Erythroblast (primary cell): ENCODE results near the gene NKD2.

ENCODE experiments used
- GATA1 ChIP-seq: IDR thresholded peaks from 2 replicates; pipeline ENCODE4 v1.6.1; 2011; ENCODE audit warnings: low read depth, mild to moderate bottlenecking, control low read depth, low read length, moderate library complexity
- POLR2A ChIP-seq: IDR thresholded peaks from 2 replicates; pipeline ENCODE4 v1.6.1; 2011; ENCODE audit warnings: mild to moderate bottlenecking, low read length

DNA sequence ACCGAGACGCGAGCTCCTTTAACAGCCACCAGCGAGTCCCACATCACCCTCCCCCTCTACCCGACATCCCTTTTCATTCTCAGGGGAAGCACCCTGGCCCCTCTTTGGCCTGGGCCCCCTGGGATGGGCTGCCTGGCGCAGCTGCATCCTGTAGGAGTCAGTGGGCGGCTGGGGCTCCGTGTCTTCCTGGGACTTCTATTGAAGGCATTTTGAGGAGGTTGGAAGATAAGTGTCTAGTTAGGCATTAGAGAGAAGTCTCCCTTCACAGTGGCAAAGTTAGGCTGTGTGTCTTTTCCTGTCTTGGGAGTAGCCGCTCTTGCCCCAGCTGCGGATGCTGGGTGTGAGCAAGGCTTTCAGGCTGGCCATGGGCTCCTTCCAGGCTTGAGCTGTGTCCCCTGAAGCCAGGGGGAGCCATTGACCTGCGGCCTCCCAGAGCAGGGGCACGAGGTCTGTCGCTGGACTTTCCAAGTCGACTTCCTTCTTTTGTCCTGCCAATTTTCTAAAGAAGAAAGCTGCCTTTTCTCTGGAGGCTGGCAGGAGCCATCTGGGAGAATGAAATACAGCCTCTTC lies 18.6 kb upstream of the NKD2 start:
- no peak for TF ChIP-seq GATA1
- no peak for TF ChIP-seq POLR2A
